Loucy (cell line): Measurements from ENCODE around the gene IFT22.

Experiments
- H2AFZ ChIP-seq: fragments of 200-600 bp; sonication (generic); 2 replicates; pipeline ENCODE4 v1.6.0; 2016; ENCODE audit warnings: antibody characterized with exemption, mild to moderate bottlenecking, low read length, moderate library complexity
- H3F3A ChIP-seq: fragments of 200-600 bp; 2 replicates; pipeline ENCODE4 v1.6.0; 2016; ENCODE audit warnings: antibody characterized with exemption, low read depth, mild to moderate bottlenecking
- H3K27me3 ChIP-seq: fragments of 200-600 bp; sonication (generic); 2 replicates; pipeline ENCODE4 v1.6.1; 2014; ENCODE audit warnings: low read length, mild to moderate bottlenecking; ENCODE audit not compliant: insufficient read depth, poor library complexity, severe bottlenecking
- H3K36me3 ChIP-seq: fragments of 200-600 bp; sonication (generic); 2 replicates; pipeline ENCODE4 v1.6.1; 2016; ENCODE audit warnings: low read length; ENCODE audit not compliant: insufficient read depth
- H3K4me1 ChIP-seq: fragments of 200-600 bp; sonication (generic); 2 replicates; pipeline ENCODE4 v1.5.1; 2014; ENCODE audit warnings: low read length, mild to moderate bottlenecking; ENCODE audit not compliant: insufficient read depth, poor library complexity, severe bottlenecking
- H3K4me2 ChIP-seq: fragments of 200-600 bp; sonication (generic); 2 replicates; pipeline ENCODE4 v1.6.0; 2014; ENCODE audit warnings: antibody characterized with exemption, low read length, low read depth, mild to moderate bottlenecking; ENCODE audit not compliant: poor library complexity, severe bottlenecking
- H3K4me3 ChIP-seq: fragments of 200-600 bp; sonication (generic); 2 replicates; pipeline ENCODE4 v1.5.1; 2014; ENCODE audit warnings: low read length, mild to moderate bottlenecking, mixed read lengths; ENCODE audit not compliant: poor library complexity, severe bottlenecking
- H3K79me2 ChIP-seq: fragments of 200-600 bp; sonication (generic); 2 replicates; pipeline ENCODE4 v1.6.1; 2014; ENCODE audit warnings: low read length; ENCODE audit not compliant: insufficient read depth
- H3K9ac ChIP-seq: fragments of 200-600 bp; sonication (generic); 2 replicates; pipeline ENCODE4 v1.6.0; 2014; ENCODE audit warnings: mild to moderate bottlenecking, low read depth, low read length, moderate library complexity; ENCODE audit not compliant: poor library complexity, severe bottlenecking
- H3K9me2 ChIP-seq: fragments of 200-600 bp; sonication (generic); replicated peaks from 2 replicates; pipeline ENCODE4 v1.6.1; 2016; ENCODE audit warnings: low read depth, low read length, mixed read lengths
- H3K9me3 ChIP-seq: fragments of 200-600 bp; sonication (generic); 2 replicates; pipeline ENCODE4 v1.6.1; 2014; ENCODE audit warnings: mild to moderate bottlenecking, antibody characterized with exemption, low read length, low read depth; ENCODE audit not compliant: insufficient read depth
- H4K20me1 ChIP-seq: fragments of 200-600 bp; sonication (generic); 2 replicates; pipeline ENCODE4 v1.6.0; 2014; ENCODE audit warnings: antibody characterized with exemption, low read length, mild to moderate bottlenecking; ENCODE audit not compliant: insufficient read depth, poor library complexity, severe bottlenecking
- CTCF ChIP-seq: fragments of 200-600 bp; sonication (generic); conservative IDR thresholded peaks from 2 replicates; pipeline ENCODE4 v1.5.1; 2014; ENCODE audit warnings: mild to moderate bottlenecking, antibody characterized with exemption, low read length
- EZH2phosphoT487 ChIP-seq: fragments of 200-600 bp; IDR thresholded peaks from 2 replicates; pipeline ENCODE4 v1.6.1; 2018; ENCODE audit warnings: antibody characterized with exemption, mild to moderate bottlenecking, moderate library complexity, borderline replicate concordance

The IFT22 gene

GRCh38 chr7:101306307-101306706, 15.3 kb downstream of the IFT22 start:
- Histone ChIP-seq H3K9me3 (0 out of 2 replicates have a peak, but pooled peaks cover 4% of the 10 kb centered on the region), H3K4me1 (no peaks in the 10 kb centered on the region), H3K9ac (no peak overlapping the region), H4K20me1 (no peaks in the 10 kb centered on the region), H3K9me2 (no peaks in the 10 kb centered on the region), H3K36me3 (no peaks in the 10 kb centered on the region), H3K27me3 (no peaks in the 10 kb centered on the region), H3F3A (no peaks in the 10 kb centered on the region), H3K4me2 (no peak overlapping the region), H3K79me2 (no peaks in the 10 kb centered on the region), H2AFZ (no peak overlapping the region), H3K4me3 (no peak overlapping the region)
- TF ChIP-seq CTCF = no peak
- TF ChIP-seq EZH2phosphoT487 = no peak

- no peak overlapping the region for H3K4me3 ChIP-seq
- H3K4me2 ChIP-seq = no peak overlapping the region
- no peaks in the 10 kb centered on the region for H3K36me3 ChIP-seq
- no peaks in the 10 kb centered on the region for H3K27me3 ChIP-seq
- H3K9me3 ChIP-seq = 0 out of 2 replicates have a peak, but pooled peaks cover 4% of the 10 kb centered on the region
- no peaks in the 10 kb centered on the region for H4K20me1 ChIP-seq
- H3K79me2 ChIP-seq = no peaks in the 10 kb centered on the region
- H3K9me2 ChIP-seq = no peaks in the 10 kb centered on the region
- H3K9ac ChIP-seq = no peak overlapping the region
- no peaks in the 10 kb centered on the region for H3K4me1 ChIP-seq
- no peaks in the 10 kb centered on the region for H3F3A ChIP-seq
- no peak for TF ChIP-seq CTCF
- TF ChIP-seq EZH2phosphoT487 = no peak
- no peak overlapping the region for H2AFZ ChIP-seq
Measured at GRCh38 chr7:101303102-101303701, 18.4 kb downstream of the IFT22 start.

GRCh38 chr7:101302641-101303101, 18.9 kb downstream of the IFT22 start:
- Histone ChIP-seq H3K9me3 (0 out of 2 replicates have a peak, but pooled peaks cover 4% of the 10 kb centered on the region), H3F3A (no peaks in the 10 kb centered on the region), H3K79me2 (no peaks in the 10 kb centered on the region), H3K4me1 (no peaks in the 10 kb centered on the region), H4K20me1 (no peaks in the 10 kb centered on the region), H3K4me2 (no peak overlapping the region), H2AFZ (no peak overlapping the region), H3K27me3 (no peaks in the 10 kb centered on the region), H3K9me2 (no peaks in the 10 kb centered on the region), H3K9ac (no peak overlapping the region), H3K36me3 (no peaks in the 10 kb centered on the region), H3K4me3 (no peak overlapping the region)
- TF ChIP-seq CTCF (no peak), EZH2phosphoT487 (no peak)
